HG03460 (cell line): ENCODE measurements around the gene LRRC8C.
"Not testable (repeated sequence)": the region's sequence is repeated elsewhere in the genome, so short reads cannot be mapped to it uniquely, and the experiment has no call there.

Experiments
- ATAC-seq: cut with Tn5 transposase; IDR thresholded peaks from one replicate; pipeline ENCODE4 v1.9.1; 2021; ENCODE audit not compliant: unreplicated experiment

The LRRC8C gene

DNA sequence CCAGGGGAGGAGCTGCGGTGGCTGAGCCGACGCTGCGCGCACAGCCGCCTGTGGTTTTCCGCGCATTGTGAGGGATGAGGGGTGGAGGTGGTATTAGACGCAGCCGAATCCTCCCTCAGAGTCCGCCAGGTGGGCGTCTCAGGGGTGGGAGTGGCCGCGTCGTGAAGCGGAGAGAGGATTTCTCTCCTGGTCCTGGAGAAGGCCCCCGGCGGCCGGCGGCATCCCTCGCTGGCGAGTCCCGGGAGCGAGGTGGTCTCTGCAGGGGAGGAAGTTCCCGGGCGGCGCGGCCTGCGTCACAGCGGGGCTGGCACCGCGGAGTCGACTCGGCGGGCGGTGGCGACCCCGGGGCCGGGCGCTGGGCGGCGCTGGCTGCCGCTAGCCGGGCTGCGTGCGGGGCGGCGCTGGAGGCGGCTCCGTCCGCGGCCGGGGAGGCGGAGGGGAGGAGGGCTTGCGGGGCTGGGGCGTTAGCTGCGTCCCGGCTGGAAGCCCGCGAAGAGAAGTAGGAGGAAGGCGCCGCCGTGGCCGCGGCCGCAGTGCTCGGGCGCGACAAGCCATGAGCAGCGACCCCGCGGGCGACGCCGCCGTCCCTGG lies at the start of gene LRRC8C:
Gene LRRC8C, plus strand, starts transcription at position 464 of the 591 bp plus-strand sequence. CDS start 53,354 bp downstream, outside the sequence.
- peak; percentile 85 for ATAC-seq

DNA sequence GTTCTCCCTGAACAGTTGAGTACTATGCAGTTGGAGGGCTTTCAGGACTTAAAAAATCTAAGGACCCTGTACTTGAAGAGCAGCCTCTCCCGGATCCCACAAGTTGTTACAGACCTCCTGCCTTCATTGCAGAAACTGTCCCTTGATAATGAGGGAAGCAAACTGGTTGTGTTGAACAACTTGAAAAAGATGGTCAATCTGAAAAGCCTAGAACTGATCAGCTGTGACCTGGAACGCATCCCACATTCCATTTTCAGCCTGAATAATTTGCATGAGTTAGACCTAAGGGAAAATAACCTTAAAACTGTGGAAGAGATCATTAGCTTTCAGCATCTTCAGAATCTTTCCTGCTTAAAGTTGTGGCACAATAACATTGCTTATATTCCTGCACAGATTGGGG lies 48.7 kb upstream of the LRRC8C start:
- ATAC-seq = no peak

DNA sequence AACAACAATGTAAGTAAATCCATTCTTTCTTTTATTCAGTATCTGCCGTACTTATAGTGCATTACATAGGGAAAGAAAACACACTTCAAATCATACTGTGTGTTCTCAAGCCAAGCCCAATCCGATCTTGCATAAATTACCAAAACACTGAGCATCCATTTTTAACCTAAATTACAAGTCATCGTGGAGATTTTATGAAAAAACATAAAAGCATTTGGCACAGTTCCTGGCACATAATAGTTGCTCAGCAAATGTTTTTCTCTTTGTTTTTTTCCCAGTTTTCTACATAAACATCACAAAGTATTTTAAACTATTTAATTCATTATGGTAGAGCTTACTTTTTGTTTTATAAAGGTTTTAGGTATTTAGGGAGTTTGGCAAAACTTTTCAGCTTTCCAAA lies 48.1 kb upstream of the LRRC8C start:
- no peak for ATAC-seq

DNA sequence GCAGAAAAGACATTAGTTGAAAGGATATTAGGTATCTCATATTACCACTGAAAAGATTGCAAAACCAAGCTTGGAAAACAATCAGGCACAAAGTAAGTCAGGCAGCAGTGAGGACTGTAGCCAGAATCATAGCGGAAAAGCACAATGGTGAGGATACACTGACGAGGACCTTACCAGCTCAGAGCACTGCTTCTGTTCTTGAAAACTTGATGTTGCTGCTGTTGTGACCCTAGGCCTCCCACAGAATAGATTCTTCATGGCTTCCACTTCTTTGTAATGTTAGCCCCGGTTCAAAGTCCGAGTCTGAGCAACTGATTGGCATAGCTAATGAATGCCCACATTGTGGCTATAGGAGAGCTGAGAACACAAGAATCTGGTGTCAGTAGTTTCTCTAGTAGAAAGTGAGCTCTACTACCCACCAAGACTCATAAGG lies 45.2 kb upstream of the LRRC8C start:
- no peak for ATAC-seq

DNA sequence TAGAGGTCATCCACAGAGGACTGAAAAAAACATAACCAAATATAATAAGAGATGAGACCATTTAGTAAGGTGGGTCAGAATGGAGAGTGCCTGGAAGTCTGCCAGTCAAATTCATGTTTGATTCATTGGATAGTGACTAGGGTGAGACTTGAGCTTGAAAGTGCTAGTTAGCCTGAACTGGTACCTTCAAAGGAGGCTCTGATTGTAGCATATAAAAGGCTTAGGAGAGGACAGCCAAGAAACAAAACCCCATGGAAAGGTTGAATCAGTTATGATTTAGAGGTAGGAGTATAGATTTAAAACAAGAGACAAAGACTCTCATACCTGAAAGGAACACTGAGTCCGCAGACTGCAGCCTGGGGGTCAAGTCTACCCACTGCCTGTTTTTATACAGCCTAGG lies 44.4 kb upstream of the LRRC8C start:
- no peak for ATAC-seq

GRCh38 chr1:89589515-89589914 lies 43.4 kb upstream of the LRRC8C start:
- ATAC-seq = no peak

DNA sequence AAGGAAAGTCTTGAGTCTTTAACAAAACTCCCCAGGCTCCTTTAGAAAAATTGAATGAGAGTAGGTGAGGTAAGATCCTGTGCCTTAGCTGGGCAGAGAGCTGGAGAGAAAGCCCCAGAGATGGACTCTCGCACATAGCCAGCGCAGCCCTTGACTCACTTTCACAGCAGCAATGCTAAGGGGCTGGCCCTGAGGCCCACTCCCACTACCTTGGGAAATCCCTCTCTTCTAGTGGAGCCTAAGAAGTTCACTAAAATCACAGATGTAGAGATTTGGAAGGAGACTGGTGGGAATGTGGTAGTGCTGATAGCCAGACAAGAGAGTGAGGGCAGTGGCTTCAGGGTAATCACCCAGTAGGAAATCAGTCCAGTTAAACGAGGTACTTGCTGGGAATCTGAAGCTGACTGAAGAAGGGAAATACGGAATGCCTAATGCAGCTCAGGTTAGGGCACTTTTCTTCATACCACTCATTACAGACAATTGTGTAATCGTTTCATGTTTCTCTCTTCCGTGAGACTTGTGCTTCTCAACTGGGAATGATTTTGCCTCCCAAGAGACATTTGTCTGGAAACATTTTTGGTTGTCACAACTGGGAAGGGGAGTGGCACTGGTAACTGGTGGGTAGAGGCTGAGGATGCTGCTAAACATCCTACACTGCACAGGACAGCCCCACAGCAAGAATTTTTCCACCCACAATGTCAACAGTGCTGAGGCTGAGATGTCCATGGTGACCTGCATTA lies 42.4 kb upstream of the LRRC8C start:
- no peak for ATAC-seq

DNA sequence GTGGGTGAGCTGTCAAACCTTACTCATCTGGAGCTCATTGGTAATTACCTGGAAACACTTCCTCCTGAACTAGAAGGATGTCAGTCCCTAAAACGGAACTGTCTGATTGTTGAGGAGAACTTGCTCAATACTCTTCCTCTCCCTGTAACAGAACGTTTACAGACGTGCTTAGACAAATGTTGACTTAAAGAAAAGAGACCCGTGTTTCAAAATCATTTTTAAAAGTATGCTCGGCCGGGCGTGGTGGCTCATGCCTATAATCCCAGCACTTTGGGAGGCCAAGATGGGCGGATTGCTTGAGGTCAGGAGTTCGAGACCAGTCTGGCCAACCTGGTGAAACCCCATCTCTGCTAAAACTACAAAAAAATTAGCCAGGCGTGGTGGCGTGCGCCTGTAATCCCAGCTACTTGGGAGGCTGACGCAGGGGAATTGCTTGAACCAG lies 40.0 kb upstream of the LRRC8C start:
- not testable (repeated sequence) for ATAC-seq

DNA sequence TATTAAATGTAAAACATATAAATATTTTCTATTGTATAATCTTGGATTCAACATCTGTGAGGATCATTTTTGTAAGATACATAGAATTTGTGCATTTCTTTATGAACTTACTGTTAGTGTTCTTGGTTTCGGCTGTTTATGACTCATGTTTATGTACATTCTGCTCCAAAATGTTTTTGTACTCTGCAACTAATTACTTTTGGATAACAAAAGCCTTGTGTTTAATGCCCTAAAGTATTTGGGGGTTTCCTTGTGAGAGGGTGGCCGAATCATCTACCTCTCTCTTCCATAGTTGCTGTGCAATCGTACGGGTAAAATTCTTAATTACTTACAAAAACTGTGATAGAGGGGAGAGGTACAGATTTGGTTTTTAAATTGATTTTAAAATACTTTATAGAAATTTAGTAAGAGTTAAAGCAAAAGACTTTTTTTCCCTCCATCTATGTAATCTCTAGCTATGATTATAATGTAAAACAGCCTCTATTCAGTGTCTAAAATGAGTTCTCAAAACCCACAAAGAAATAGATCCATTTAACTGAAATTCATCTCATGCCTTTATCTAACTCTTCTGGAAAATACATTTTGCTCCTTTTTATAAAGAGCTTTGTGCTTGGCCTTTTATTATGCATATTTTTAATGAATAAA lies 38.7 kb upstream of the LRRC8C start:
- ATAC-seq = no peak

GRCh38 chr1:89596698-89597097 lies 36.2 kb upstream of the LRRC8C start:
- ATAC-seq = no peak

GRCh38 chr1:89598450-89599331 lies 34.2 kb upstream of the LRRC8C start:
- ATAC-seq = no peak

DNA sequence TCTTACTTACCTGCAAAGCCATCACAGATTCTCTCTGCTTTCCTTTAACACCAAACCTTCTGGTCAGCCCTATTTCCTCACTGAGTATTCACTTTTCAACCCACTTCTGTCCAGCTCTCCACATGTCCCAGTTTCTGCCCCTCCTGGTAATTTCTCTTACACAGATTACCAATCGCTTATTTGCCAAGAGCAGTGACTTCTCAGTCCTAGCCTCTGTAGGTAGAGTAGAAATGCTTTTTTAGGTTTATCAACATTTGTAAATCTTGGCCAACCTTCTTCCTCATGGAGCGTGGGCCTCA lies 33.6 kb upstream of the LRRC8C start:
- ATAC-seq = no peak

DNA sequence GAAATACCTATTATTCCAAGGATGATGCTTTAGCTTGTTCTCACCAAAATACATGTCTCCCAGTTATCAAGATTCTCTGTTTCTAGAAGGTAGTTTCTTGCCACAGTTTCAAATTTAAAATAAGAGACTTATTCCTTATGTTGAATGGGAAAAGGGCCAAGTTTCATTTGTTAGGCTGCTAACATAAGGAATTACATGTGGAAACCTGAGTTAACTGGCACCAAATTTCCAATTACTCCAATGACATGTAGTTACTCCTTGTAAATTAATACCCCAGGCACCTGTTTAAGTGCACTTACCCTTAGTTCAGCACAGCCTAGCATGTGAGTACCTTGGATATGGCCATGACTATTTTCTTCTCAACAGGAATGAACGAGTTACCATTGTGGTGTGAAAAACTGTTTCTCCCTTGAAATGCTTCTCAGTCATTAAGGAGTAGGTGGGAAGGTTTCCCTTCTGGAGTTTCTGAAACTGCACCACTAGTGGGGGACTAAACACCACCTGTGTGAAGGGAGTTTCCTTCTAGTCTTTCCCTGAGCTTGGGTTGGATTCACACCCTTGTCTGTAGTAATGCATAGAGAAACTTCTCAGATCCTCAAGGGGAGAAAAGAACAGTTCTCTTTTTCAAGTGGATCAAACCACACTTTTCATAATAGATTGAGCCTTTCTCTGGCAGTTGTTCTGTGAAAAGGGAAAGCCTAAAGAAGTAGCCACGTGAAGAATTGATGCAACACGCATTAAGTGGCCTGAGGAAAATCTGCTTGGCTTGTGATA lies 32.3 kb upstream of the LRRC8C start:
- no peak for ATAC-seq

DNA sequence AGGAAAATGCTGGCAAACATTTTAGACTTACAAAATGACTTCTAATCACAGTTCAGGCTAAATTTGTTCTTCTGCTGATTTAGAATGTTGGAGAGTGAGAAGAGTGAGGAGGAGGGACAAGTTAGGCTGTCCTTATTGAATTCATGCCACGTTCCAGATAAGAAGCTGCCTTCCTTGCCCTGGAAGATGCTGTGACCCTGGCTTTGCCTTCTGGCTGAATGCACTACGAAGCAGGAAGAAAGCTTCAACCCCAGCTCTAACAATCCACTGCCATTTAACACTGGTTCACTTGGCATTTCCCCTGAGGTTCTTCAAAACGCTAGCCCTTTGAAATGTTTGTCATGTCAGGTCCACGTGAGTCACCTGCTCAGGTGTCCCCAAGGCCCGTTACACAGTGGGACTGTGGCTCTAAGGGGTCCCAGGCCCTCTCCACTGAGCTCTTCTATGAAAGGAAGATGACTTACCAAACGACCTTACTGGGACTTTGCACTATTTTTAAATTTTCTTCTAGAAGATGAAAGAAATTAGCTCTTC lies 30.0 kb upstream of the LRRC8C start:
- ATAC-seq = no peak

- no peak for ATAC-seq
Measured at GRCh38 chr1:89603651-89604413, 29.1 kb upstream of the LRRC8C start.

- ATAC-seq = no peak
Measured at GRCh38 chr1:89604414-89604735, 28.5 kb upstream of the LRRC8C start.

- ATAC-seq = no peak
Measured at GRCh38 chr1:89605692-89606091, 27.2 kb upstream of the LRRC8C start.

GRCh38 chr1:89606227-89606980 lies 26.5 kb upstream of the LRRC8C start:
- ATAC-seq = no peak

GRCh38 chr1:89607156-89607555 lies 25.8 kb upstream of the LRRC8C start:
- no peak for ATAC-seq
